Measurements from ENCODE around the gene PACS1.

- TF ChIP-seq CTCF (conservative IDR thresholded peaks at IDR 0.05 in 1 of 2, IDR thresholded peaks at IDR 0.05 in 1 of 2; ENCODE audit: low read depth in 1 of 2, low read length in 2 of 2) (no peak), EZH2 (IDR thresholded peaks at IDR 0.05; ENCODE audit: low read length, missing control alignments) (no peak)
Measured at GRCh38 chr11:66247801-66248200, 177.7 kb downstream of the PACS1 start.

Data from fibroblast of lung (primary cell).